ENCODE data around the gene CBX4. TPM values are rescaled to one million over a fixed set of nuclear protein-coding genes. Genes with fewer than 3 reads are reported as not detected.

The CBX4 gene
- polyA plus RNA-seq, 1 donor (not counting 4 experiments of a cell fraction or from before 2014, with no cell fraction given), result 7.0 TPM

DNA sequence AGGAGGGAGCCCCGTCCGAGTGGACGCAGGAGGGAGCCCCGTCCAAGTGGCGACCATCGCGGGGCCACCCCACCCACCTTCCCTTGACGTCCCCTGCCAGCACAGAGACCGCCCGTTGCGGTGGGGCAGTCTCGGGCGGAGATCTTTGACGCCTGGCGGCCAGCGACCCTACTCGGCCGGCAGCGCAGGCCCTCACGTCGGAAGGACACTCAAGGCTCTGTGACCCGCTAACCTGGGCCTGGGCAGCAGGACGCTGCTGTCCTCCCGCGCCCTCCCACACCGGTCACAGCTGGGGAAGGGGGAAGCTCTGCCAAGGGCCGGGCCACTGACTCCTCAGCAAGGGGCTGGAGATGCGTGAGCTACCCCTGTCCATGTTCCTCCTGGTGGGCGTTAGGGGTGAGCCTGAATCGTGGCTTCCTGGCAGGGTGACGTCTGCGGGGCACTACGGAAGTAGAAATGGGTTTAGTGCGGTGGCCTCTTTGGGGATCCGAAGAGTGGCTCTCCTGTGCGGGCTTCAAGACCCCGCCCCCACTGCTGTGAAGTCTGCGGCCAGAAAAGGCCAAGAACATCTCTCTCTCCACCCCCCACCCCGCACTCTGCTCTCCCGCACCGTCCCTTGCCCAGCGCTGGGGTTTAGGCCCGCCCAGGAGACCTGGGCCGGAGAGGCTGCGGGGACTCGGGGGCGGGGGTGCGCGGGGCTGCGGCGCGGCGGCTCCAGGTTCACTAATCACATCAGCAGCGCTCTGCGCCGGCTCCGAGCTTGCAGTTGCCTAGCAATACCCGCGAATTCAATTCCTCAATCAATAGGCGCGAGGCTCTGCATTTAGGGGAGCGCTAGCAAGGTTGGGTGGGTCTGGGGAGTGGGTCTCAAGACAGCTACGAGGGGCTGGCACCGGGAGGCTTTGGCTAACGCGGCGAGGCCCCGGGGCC is 48.2 kb downstream of the CBX4 start:
- Histone ChIP-seq H3K27ac (ENCODE audit: control insufficient read depth, insufficient read depth, low read length) (no peak overlapping the region), H2AFZ (ENCODE audit: control insufficient read depth, low read length) (no peak overlapping the region), H4K20me1 (ENCODE audit: control insufficient read depth, extremely low read depth, insufficient read depth, low read length) (no peaks in the 10 kb centered on the region), H3K9me3 (ENCODE audit: control insufficient read depth, low read depth, low read length) (no peaks in the 10 kb centered on the region), H3K9ac (ENCODE audit: control insufficient read depth, extremely low read depth, insufficient read depth, low read length) (no peak overlapping the region), H3K36me3 (ENCODE audit: control insufficient read depth in 2 of 2, extremely low read depth in 1 of 2, insufficient read depth in 2 of 2, low read length in 2 of 2) (peaks cover 6 to 8% of the 10 kb centered on the region in 2 experiments), H3K4me1 (ENCODE audit: control insufficient read depth, extremely low read depth, insufficient read depth, low read length) (peaks cover 16% of the 10 kb centered on the region), H3K27me3 (ENCODE audit: control insufficient read depth, extremely low read depth, insufficient read depth, low read length) (peaks cover 64% of the 10 kb centered on the region), H3K4me3 (ENCODE audit: control insufficient read depth in 2 of 3, extremely low read depth in 1 of 3, insufficient read depth in 2 of 3, low read depth in 1 of 3, low read length in 3 of 3) (no peak overlapping the region), H3K9me1 (ENCODE audit: control insufficient read depth, extremely low read depth, insufficient read depth, low read length) (no peaks in the 10 kb centered on the region), H3K79me2 (ENCODE audit: control insufficient read depth, insufficient read depth, low read length) (no peaks in the 10 kb centered on the region), H3K4me2 (ENCODE audit: control insufficient read depth, extremely low read depth, insufficient read depth, low read depth, low read length) (no peak overlapping the region)
- dilution Hi-C loops (cut with MboI; ENCODE audit: extremely low pct_ligation_motif_present, low sequenced_read_pairs), result no loop called here
- no peak for DNase-seq (ENCODE audit: low read depth, low spot score)
- no peak for FAIRE-seq
- TF ChIP-seq EZH2 (IDR thresholded peaks at IDR 0.05; ENCODE audit: low read length), result peak; percentile 92
- TF ChIP-seq, protein P1, sequence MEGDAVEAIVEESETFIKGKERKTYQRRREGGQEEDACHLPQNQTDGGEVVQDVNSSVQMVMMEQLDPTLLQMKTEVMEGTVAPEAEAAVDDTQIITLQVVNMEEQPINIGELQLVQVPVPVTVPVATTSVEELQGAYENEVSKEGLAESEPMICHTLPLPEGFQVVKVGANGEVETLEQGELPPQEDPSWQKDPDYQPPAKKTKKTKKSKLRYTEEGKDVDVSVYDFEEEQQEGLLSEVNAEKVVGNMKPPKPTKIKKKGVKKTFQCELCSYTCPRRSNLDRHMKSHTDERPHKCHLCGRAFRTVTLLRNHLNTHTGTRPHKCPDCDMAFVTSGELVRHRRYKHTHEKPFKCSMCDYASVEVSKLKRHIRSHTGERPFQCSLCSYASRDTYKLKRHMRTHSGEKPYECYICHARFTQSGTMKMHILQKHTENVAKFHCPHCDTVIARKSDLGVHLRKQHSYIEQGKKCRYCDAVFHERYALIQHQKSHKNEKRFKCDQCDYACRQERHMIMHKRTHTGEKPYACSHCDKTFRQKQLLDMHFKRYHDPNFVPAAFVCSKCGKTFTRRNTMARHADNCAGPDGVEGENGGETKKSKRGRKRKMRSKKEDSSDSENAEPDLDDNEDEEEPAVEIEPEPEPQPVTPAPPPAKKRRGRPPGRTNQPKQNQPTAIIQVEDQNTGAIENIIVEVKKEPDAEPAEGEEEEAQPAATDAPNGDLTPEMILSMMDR (optimal IDR thresholded peaks at IDR 0.05 in 1 of 3, IDR thresholded peaks at IDR 0.05 in 1 of 3, conservative IDR thresholded peaks at IDR 0.05 in 1 of 3; ENCODE audit: extremely low read depth in 1 of 3, insufficient read depth in 2 of 3, low read length in 3 of 3), result no peak

DNA sequence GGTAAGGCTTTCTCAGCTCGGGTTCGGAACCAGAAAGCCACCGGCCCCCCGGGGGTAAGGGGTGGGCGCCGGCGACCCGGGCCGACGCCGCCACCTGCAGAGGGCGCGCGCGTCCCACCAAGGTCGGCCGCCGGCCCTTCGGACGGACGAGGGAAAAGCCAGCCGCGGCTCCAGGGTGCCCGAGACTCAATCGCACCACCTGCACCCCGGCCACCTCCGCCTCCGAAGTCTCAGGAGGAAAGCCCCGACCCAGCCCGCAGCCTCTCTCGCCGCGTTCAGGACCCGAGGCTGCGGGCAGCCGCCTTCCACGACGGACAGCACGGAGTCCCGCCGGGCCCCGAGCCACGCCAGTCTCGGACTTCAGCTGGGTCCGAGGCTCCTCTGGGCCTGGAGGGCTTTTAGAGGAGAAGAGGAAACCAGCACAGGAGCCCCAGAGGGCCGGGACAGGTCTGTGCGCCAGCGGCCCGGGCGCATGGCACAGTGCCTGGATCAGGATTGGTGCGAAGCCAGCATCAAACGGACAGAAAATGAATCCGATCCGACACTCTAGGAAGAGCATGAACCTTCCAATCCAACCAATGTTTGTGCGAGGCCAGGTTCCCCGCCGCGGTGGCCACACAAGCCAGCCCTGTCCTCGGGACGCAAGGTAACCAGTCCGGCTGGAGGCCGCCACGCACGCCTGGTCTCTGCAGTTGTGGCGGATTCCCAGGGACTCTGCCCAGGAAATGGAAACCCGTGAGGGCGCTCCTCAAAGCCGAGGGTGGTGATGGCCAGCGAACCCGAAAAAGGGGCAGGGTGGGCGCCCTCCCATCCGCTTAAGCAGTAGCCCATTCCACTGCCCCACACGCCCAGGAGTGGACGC is 49.1 kb downstream of the CBX4 start:
- no peaks in the 10 kb centered on the region for H3K79me2 ChIP-seq (ENCODE audit: control insufficient read depth, insufficient read depth, low read length)
- DNase-seq (ENCODE audit: low read depth, low spot score), result no peak
- TF ChIP-seq, protein P1 (optimal IDR thresholded peaks at IDR 0.05 in 1 of 3, IDR thresholded peaks at IDR 0.05 in 1 of 3, conservative IDR thresholded peaks at IDR 0.05 in 1 of 3; ENCODE audit: extremely low read depth in 1 of 3, insufficient read depth in 2 of 3, low read length in 3 of 3), result peak in 2 of 3 experiments; percentile 38 to 67
- peak; percentile 98 for TF ChIP-seq EZH2 (IDR thresholded peaks at IDR 0.05; ENCODE audit: low read length)
- FAIRE-seq, result no peak
- H3K27me3 ChIP-seq (ENCODE audit: control insufficient read depth, extremely low read depth, insufficient read depth, low read length), result peaks cover 65% of the 10 kb centered on the region
- H3K4me3 ChIP-seq (ENCODE audit: control insufficient read depth in 2 of 3, extremely low read depth in 1 of 3, insufficient read depth in 2 of 3, low read depth in 1 of 3, low read length in 3 of 3), result no peak overlapping the region
- H3K4me1 ChIP-seq (ENCODE audit: control insufficient read depth, extremely low read depth, insufficient read depth, low read length), result peaks cover 11% of the 10 kb centered on the region
- H3K27ac ChIP-seq (ENCODE audit: control insufficient read depth, insufficient read depth, low read length), result no peak overlapping the region
- dilution Hi-C loops (cut with MboI; ENCODE audit: extremely low pct_ligation_motif_present, low sequenced_read_pairs), result no loop called here
- no peak overlapping the region for H2AFZ ChIP-seq (ENCODE audit: control insufficient read depth, low read length)
- no peaks in the 10 kb centered on the region for H3K9me1 ChIP-seq (ENCODE audit: control insufficient read depth, extremely low read depth, insufficient read depth, low read length)
- no peaks in the 10 kb centered on the region for H4K20me1 ChIP-seq (ENCODE audit: control insufficient read depth, extremely low read depth, insufficient read depth, low read length)
- no peaks in the 10 kb centered on the region for H3K9me3 ChIP-seq (ENCODE audit: control insufficient read depth, low read depth, low read length)
- no peak overlapping the region for H3K4me2 ChIP-seq (ENCODE audit: control insufficient read depth, extremely low read depth, insufficient read depth, low read depth, low read length)
- H3K36me3 ChIP-seq (ENCODE audit: control insufficient read depth in 2 of 2, extremely low read depth in 1 of 2, insufficient read depth in 2 of 2, low read length in 2 of 2), result peaks cover 6 to 8% of the 10 kb centered on the region in 2 experiments
- H3K9ac ChIP-seq (ENCODE audit: control insufficient read depth, extremely low read depth, insufficient read depth, low read length), result no peak overlapping the region

Data from keratinocyte (primary cell).